Fibroblast of peridontal ligament (primary cell): ENCODE measurements around the gene ERG28.
A peak's percentile ranks its signal among the peaks of the same experiment; 100 is the strongest.

ENCODE experiments used
- DNase-seq: peaks from one replicate; pipeline ENCODE4 v3.0.0-alpha.2; 2010; ENCODE audit errors: extremely low read depth

ERG28 gene

GRCh38 chr14:75658957-75659356 is 1.7 kb downstream of the ERG28 start:
- no peak for DNase-seq

- DNase-seq: no peak
These were observed 3.3 kb downstream of the ERG28 start for GRCh38 chr14:75657331-75657730.

- DNase-seq: no peak
These were observed 5.4 kb downstream of the ERG28 start for GRCh38 chr14:75655235-75655634.

GRCh38 chr14:75654127-75654732 is 6.4 kb downstream of the ERG28 start:
- DNase-seq: peak; percentile 74

- DNase-seq: no peak
These were observed 7.1 kb downstream of the ERG28 start for GRCh38 chr14:75653563-75653962.

GRCh38 chr14:75650253-75651058 is 10.2 kb downstream of the ERG28 start:
- DNase-seq: no peak

- no peak for DNase-seq
These were observed 10.9 kb downstream of the ERG28 start for GRCh38 chr14:75649773-75650172.

- no peak for DNase-seq
These were observed 11.3 kb downstream of the ERG28 start for GRCh38 chr14:75649337-75649736.

GRCh38 chr14:75648066-75648838 is 12.4 kb downstream of the ERG28 start:
- DNase-seq: peak; percentile 96

- DNase-seq: peak; percentile 62
These were observed 13.0 kb downstream of the ERG28 start for GRCh38 chr14:75647640-75648039.

GRCh38 chr14:75646762-75647161 is 13.9 kb downstream of the ERG28 start:
- DNase-seq: no peak

- DNase-seq: no peak
These were observed 15.6 kb downstream of the ERG28 start for GRCh38 chr14:75645056-75645455.

- DNase-seq: no peak
These were observed 16.7 kb downstream of the ERG28 start for GRCh38 chr14:75643985-75644384.

GRCh38 chr14:75640876-75641275 is 19.8 kb downstream of the ERG28 start:
- DNase-seq: no peak

GRCh38 chr14:75636100-75636692 is 24.5 kb downstream of the ERG28 start:
- DNase-seq: peak; percentile 65

- no peak for DNase-seq
These were observed 25.8 kb downstream of the ERG28 start for GRCh38 chr14:75634848-75635247.

- peak; percentile 17 for DNase-seq
These were observed 29.2 kb downstream of the ERG28 start for GRCh38 chr14:75631453-75631831.

GRCh38 chr14:75630695-75631452 is 29.8 kb downstream of the ERG28 start:
- no peak for DNase-seq

GRCh38 chr14:75628816-75629215 is 31.9 kb downstream of the ERG28 start:
- peak; percentile 2 for DNase-seq

GRCh38 chr14:75627406-75627805 is 33.3 kb downstream of the ERG28 start:
- no peak for DNase-seq

- no peak for DNase-seq
These were observed 33.8 kb downstream of the ERG28 start for GRCh38 chr14:75626863-75627262.

- DNase-seq: no peak
These were observed 34.3 kb downstream of the ERG28 start for GRCh38 chr14:75626396-75626795.
